Measurements from ENCODE around the gene HOXB7. TPM values are rescaled to one million over a fixed set of nuclear protein-coding genes. Genes with fewer than 3 reads are reported as not detected.

The HOXB7 gene
- total RNA-seq, 3 donors from 2014 or later: 10.9 to 29.1 (median 22.4) TPM

- DNase-seq (peak in 2 of 3 donors; percentile 28 to 30), ATAC-seq (no peak)
- intact Hi-C loops (cut with DNase I, micrococcal nuclease): no loop called here
- TF ChIP-seq CTCF (IDR thresholded peaks at IDR 0.05): no peak
- H3K4me1 ChIP-seq (ENCODE audit: low read depth): peaks cover 15% of the 10 kb centered on the region
- H3K9me3 ChIP-seq: no peaks in the 10 kb centered on the region
- no peaks in the 10 kb centered on the region for H3K36me3 ChIP-seq (ENCODE audit: low read depth)
- H3K4me3 ChIP-seq: peak overlapping the region; percentile 3
Measured at GRCh38 chr17:48632579-48633265, 21.9 kb upstream of the HOXB7 start.

GRCh38 chr17:48631693-48632578, 21.1 kb upstream of the HOXB7 start:
- Histone ChIP-seq H3K36me3 (ENCODE audit: low read depth) (no peaks in the 10 kb centered on the region), H3K4me3 (no peak overlapping the region), H3K9me3 (no peaks in the 10 kb centered on the region), H3K4me1 (ENCODE audit: low read depth) (peaks cover 15% of the 10 kb centered on the region)
- DNase-seq: peak in 1 of 3 donors; percentile 64
- TF ChIP-seq CTCF (IDR thresholded peaks at IDR 0.05): no peak
- ATAC-seq: no peak
- intact Hi-C loops (cut with DNase I, micrococcal nuclease): no loop called here

DNA sequence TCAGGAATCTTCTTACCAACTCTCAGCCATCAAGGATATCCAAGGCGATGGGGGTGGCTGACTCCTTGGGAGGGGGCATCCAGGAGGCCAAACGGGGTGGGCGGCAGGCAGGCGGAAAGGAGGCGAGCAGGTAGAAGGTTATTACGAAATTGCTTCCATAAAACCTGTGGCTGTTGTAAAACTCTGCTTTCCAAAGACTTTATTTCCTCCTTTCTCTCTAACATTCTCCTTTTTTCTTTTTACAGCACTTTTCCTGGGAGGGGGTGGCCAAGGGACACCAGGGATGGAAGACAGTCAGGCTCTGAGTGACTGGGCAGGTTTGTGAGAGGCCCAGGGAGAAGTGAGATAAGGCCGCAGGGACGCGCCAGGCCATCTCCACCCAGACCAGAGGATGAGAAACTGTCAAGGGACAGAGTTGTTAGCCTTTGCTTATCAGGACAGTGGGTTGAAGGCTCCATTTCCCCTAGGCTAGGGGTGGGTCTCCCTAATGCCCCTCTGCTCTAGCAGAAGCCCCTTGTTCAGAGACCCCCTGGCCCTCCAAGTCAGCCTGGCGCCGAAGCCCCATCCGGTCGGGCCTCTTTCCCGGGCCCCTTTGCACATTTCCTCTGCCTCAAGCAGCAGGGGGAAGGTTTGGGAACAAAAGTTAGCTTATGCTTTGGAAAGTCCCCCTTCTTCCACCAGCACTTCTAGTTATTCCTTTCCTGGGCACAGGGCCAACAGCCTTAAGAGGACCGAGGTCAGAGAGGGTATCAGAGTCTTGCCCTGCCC, 20.3 kb upstream of the HOXB7 start:
- no peak overlapping the region for H3K4me3 ChIP-seq
- no peak for TF ChIP-seq CTCF (IDR thresholded peaks at IDR 0.05)
- DNase-seq (peak; percentile 70 to 80 (median 77)), ATAC-seq (peak; percentile 60)
- H3K36me3 ChIP-seq (ENCODE audit: low read depth): no peaks in the 10 kb centered on the region
- peaks cover 18% of the 10 kb centered on the region for H3K4me1 ChIP-seq (ENCODE audit: low read depth)
- H3K9me3 ChIP-seq: no peaks in the 10 kb centered on the region
- intact Hi-C loops (cut with DNase I, micrococcal nuclease): no loop called here

GRCh38 chr17:48630009-48630924, 19.4 kb upstream of the HOXB7 start:
- H3K4me3 ChIP-seq: no peak overlapping the region
- peaks cover 27% of the 10 kb centered on the region for H3K4me1 ChIP-seq (ENCODE audit: low read depth)
- TF ChIP-seq CTCF (IDR thresholded peaks at IDR 0.05): no peak
- no peaks in the 10 kb centered on the region for H3K9me3 ChIP-seq
- intact Hi-C loops (cut with DNase I, micrococcal nuclease): no loop called here
- peak; percentile 39 to 58 (median 46) for DNase-seq
- no peak for ATAC-seq
- H3K36me3 ChIP-seq (ENCODE audit: low read depth): no peaks in the 10 kb centered on the region

DNA sequence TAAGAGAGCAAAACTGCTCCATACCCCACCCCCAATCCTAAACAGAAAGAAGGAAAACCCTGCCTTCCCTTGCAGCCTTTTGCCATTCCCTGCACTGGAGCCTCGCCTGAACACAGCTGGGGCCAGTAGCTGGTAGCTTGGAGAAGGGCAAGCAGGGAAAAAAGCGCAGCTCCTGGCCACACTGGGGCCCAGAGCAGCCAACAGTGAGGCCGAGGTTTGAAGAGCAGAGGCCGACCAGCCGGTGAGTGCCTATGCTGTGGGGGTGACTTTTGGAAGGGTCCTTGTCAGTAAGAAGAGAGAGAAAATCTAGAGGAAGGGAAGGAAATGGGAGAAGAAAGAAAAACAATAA, 18.6 kb upstream of the HOXB7 start:
- H3K9me3 ChIP-seq: no peaks in the 10 kb centered on the region
- intact Hi-C loops (cut with DNase I, micrococcal nuclease): loop anchor here in 1 of 2 donors (10.0 kb wide), 1 partner anchor 295 kb away; no protein-coding TSS in a partner anchor
- no peak overlapping the region for H3K4me3 ChIP-seq
- peaks cover 34% of the 10 kb centered on the region for H3K4me1 ChIP-seq (ENCODE audit: low read depth)
- DNase-seq: peak; percentile 17 to 44 (median 43)
- H3K36me3 ChIP-seq (ENCODE audit: low read depth): no peaks in the 10 kb centered on the region
- TF ChIP-seq CTCF (IDR thresholded peaks at IDR 0.05): no peak
- no peak for ATAC-seq
